ENCODE results near the gene MRPL18. TPM values are rescaled to one million over a fixed set of nuclear protein-coding genes. Genes with fewer than 3 reads are reported as not detected.

The MRPL18 gene
- polyA plus RNA-seq, 1 donor: 64.4 TPM

GRCh38 chr6:159754959-159755914, 35.0 kb upstream of the MRPL18 start:
- no peak overlapping the region for H3K27ac ChIP-seq (ENCODE audit: low read length)
- no peaks in the 10 kb centered on the region for H3K27me3 ChIP-seq (ENCODE audit: control insufficient read depth, insufficient read depth, low read length)
- H3K4me1 ChIP-seq (ENCODE audit: control insufficient read depth, insufficient read depth, low read length): no peaks in the 10 kb centered on the region
- peaks cover 59% of the 10 kb centered on the region for H3K36me3 ChIP-seq (ENCODE audit: control insufficient read depth, insufficient read depth, low read length)
- H3K9me3 ChIP-seq (ENCODE audit: control insufficient read depth, low read depth, low read length): no peaks in the 10 kb centered on the region
- H3K4me3 ChIP-seq (ENCODE audit: low read length): no peak overlapping the region
- DNase-seq: no peak
- WGBS (ENCODE audit: insufficient coverage, low lambda C conversion rate): 75% methylated on average over 5 of the region's 15 CpGs

GRCh38 chr6:159756508-159756907, 33.8 kb upstream of the MRPL18 start:
- Histone ChIP-seq H3K9me3 (ENCODE audit: control insufficient read depth, low read depth, low read length) (no peaks in the 10 kb centered on the region), H3K27ac (ENCODE audit: low read length) (no peak overlapping the region), H3K4me3 (ENCODE audit: low read length) (no peak overlapping the region), H3K4me1 (ENCODE audit: control insufficient read depth, insufficient read depth, low read length) (peaks cover 4% of the 10 kb centered on the region), H3K36me3 (ENCODE audit: control insufficient read depth, insufficient read depth, low read length) (peaks cover 56% of the 10 kb centered on the region), H3K27me3 (ENCODE audit: control insufficient read depth, insufficient read depth, low read length) (no peaks in the 10 kb centered on the region)
- no CpG with 5 or more reads among the region's 4 CpGs for WGBS (ENCODE audit: insufficient coverage, low lambda C conversion rate)
- no peak for DNase-seq

GRCh38 chr6:159758031-159759001, 32.0 kb upstream of the MRPL18 start:
- peaks cover 11% of the 10 kb centered on the region for H3K4me1 ChIP-seq (ENCODE audit: control insufficient read depth, insufficient read depth, low read length)
- H3K4me3 ChIP-seq (ENCODE audit: low read length): no peak overlapping the region
- no peak for DNase-seq
- WGBS (ENCODE audit: insufficient coverage, low lambda C conversion rate): no CpG with 5 or more reads among the region's 7 CpGs
- H3K36me3 ChIP-seq (ENCODE audit: control insufficient read depth, insufficient read depth, low read length): peaks cover 48% of the 10 kb centered on the region
- no peak overlapping the region for H3K27ac ChIP-seq (ENCODE audit: low read length)
- no peaks in the 10 kb centered on the region for H3K27me3 ChIP-seq (ENCODE audit: control insufficient read depth, insufficient read depth, low read length)
- no peaks in the 10 kb centered on the region for H3K9me3 ChIP-seq (ENCODE audit: control insufficient read depth, low read depth, low read length)

GRCh38 chr6:159759645-159760044, 30.6 kb upstream of the MRPL18 start:
- Histone ChIP-seq H3K4me3 (ENCODE audit: low read length) (no peak overlapping the region), H3K27ac (ENCODE audit: low read length) (no peak overlapping the region), H3K27me3 (ENCODE audit: control insufficient read depth, insufficient read depth, low read length) (no peaks in the 10 kb centered on the region), H3K4me1 (ENCODE audit: control insufficient read depth, insufficient read depth, low read length) (peaks cover 11% of the 10 kb centered on the region), H3K9me3 (ENCODE audit: control insufficient read depth, low read depth, low read length) (no peaks in the 10 kb centered on the region), H3K36me3 (ENCODE audit: control insufficient read depth, insufficient read depth, low read length) (peaks cover 46% of the 10 kb centered on the region)
- WGBS (ENCODE audit: insufficient coverage, low lambda C conversion rate): no CpG with 5 or more reads among the region's 2 CpGs
- DNase-seq: no peak

GRCh38 chr6:159760602-159761057, 29.6 kb upstream of the MRPL18 start:
- no peak for DNase-seq
- Histone ChIP-seq H3K27ac (ENCODE audit: low read length) (peak overlapping the region; percentile 98), H3K36me3 (ENCODE audit: control insufficient read depth, insufficient read depth, low read length) (peaks cover 38% of the 10 kb centered on the region), H3K4me3 (ENCODE audit: low read length) (peak overlapping the region; percentile 97), H3K4me1 (ENCODE audit: control insufficient read depth, insufficient read depth, low read length) (peaks cover 11% of the 10 kb centered on the region), H3K27me3 (ENCODE audit: control insufficient read depth, insufficient read depth, low read length) (no peaks in the 10 kb centered on the region), H3K9me3 (ENCODE audit: control insufficient read depth, low read depth, low read length) (no peaks in the 10 kb centered on the region)
- WGBS (ENCODE audit: insufficient coverage, low lambda C conversion rate): no CpG with 5 or more reads among the region's 3 CpGs

GRCh38 chr6:159761129-159761872, 29.0 kb upstream of the MRPL18 start:
- Histone ChIP-seq H3K36me3 (ENCODE audit: control insufficient read depth, insufficient read depth, low read length) (peaks cover 35% of the 10 kb centered on the region), H3K4me1 (ENCODE audit: control insufficient read depth, insufficient read depth, low read length) (peaks cover 11% of the 10 kb centered on the region), H3K27ac (ENCODE audit: low read length) (peak overlapping the region; percentile 98), H3K4me3 (ENCODE audit: low read length) (peak overlapping the region; percentile 97), H3K27me3 (ENCODE audit: control insufficient read depth, insufficient read depth, low read length) (no peaks in the 10 kb centered on the region), H3K9me3 (ENCODE audit: control insufficient read depth, low read depth, low read length) (no peaks in the 10 kb centered on the region)
- DNase-seq: peak; percentile 14 to 56
- WGBS (ENCODE audit: insufficient coverage, low lambda C conversion rate): 14% methylated on average over 1 of the region's 45 CpGs

GRCh38 chr6:159761873-159762680, 28.2 kb upstream of the MRPL18 start, which contains the start of gene ACAT2:
TSS of gene ACAT2 (plus strand) at chr6:159762045. CDS start at chr6:159762088, 43 bp downstream.
- Histone ChIP-seq H3K4me1 (ENCODE audit: control insufficient read depth, insufficient read depth, low read length) (peaks cover 11% of the 10 kb centered on the region), H3K27me3 (ENCODE audit: control insufficient read depth, insufficient read depth, low read length) (no peaks in the 10 kb centered on the region), H3K36me3 (ENCODE audit: control insufficient read depth, insufficient read depth, low read length) (peaks cover 36% of the 10 kb centered on the region), H3K27ac (ENCODE audit: low read length) (peak within 1 kb of the TSS; percentile 98), H3K9me3 (ENCODE audit: control insufficient read depth, low read depth, low read length) (no peaks in the 10 kb centered on the region), H3K4me3 (ENCODE audit: low read length) (peak within 1 kb of the TSS; percentile 97)
- WGBS (ENCODE audit: insufficient coverage, low lambda C conversion rate): no CpG with 5 or more reads among the region's 76 CpGs
- DNase-seq: peak; percentile 93 to 94

GRCh38 chr6:159762681-159763293, 27.5 kb upstream of the MRPL18 start:
- Histone ChIP-seq H3K27me3 (ENCODE audit: control insufficient read depth, insufficient read depth, low read length) (no peaks in the 10 kb centered on the region), H3K9me3 (ENCODE audit: control insufficient read depth, low read depth, low read length) (no peaks in the 10 kb centered on the region), H3K36me3 (ENCODE audit: control insufficient read depth, insufficient read depth, low read length) (peaks cover 39% of the 10 kb centered on the region), H3K4me3 (ENCODE audit: low read length) (peak overlapping the region; percentile 97), H3K27ac (ENCODE audit: low read length) (peak overlapping the region; percentile 98), H3K4me1 (ENCODE audit: control insufficient read depth, insufficient read depth, low read length) (peaks cover 11% of the 10 kb centered on the region)
- DNase-seq: peak in 1 of 2 donors; percentile 11
- no CpG with 5 or more reads among the region's 16 CpGs for WGBS (ENCODE audit: insufficient coverage, low lambda C conversion rate)

GRCh38 chr6:159766906-159767305, 23.4 kb upstream of the MRPL18 start:
- no peak for DNase-seq
- H3K9me3 ChIP-seq (ENCODE audit: control insufficient read depth, low read depth, low read length): no peaks in the 10 kb centered on the region
- H3K36me3 ChIP-seq (ENCODE audit: control insufficient read depth, insufficient read depth, low read length): peaks cover 51% of the 10 kb centered on the region
- H3K27me3 ChIP-seq (ENCODE audit: control insufficient read depth, insufficient read depth, low read length): no peaks in the 10 kb centered on the region
- no peak overlapping the region for H3K4me3 ChIP-seq (ENCODE audit: low read length)
- H3K4me1 ChIP-seq (ENCODE audit: control insufficient read depth, insufficient read depth, low read length): peaks cover 8% of the 10 kb centered on the region
- no peak overlapping the region for H3K27ac ChIP-seq (ENCODE audit: low read length)

Measured in large intestine (tissue), 3 donors.